ENCODE results near the gene SLC9A4.

GRCh38 chr2:102558463-102558862 lies 85.4 kb downstream of the SLC9A4 start:
- TF ChIP-seq CTCF (IDR thresholded peaks at IDR 0.05; ENCODE audit: poor library complexity, severe bottlenecking), result no peak
- TF ChIP-seq MXI1 (conservative IDR thresholded peaks at IDR 0.05; ENCODE audit: poor library complexity, severe bottlenecking), result no peak
- TF ChIP-seq POLR2AphosphoS5 (IDR thresholded peaks at IDR 0.05), result no peak
- no peak for TF ChIP-seq TAF1 (IDR thresholded peaks at IDR 0.05; ENCODE audit: low read depth)
- TF ChIP-seq, protein P1, sequence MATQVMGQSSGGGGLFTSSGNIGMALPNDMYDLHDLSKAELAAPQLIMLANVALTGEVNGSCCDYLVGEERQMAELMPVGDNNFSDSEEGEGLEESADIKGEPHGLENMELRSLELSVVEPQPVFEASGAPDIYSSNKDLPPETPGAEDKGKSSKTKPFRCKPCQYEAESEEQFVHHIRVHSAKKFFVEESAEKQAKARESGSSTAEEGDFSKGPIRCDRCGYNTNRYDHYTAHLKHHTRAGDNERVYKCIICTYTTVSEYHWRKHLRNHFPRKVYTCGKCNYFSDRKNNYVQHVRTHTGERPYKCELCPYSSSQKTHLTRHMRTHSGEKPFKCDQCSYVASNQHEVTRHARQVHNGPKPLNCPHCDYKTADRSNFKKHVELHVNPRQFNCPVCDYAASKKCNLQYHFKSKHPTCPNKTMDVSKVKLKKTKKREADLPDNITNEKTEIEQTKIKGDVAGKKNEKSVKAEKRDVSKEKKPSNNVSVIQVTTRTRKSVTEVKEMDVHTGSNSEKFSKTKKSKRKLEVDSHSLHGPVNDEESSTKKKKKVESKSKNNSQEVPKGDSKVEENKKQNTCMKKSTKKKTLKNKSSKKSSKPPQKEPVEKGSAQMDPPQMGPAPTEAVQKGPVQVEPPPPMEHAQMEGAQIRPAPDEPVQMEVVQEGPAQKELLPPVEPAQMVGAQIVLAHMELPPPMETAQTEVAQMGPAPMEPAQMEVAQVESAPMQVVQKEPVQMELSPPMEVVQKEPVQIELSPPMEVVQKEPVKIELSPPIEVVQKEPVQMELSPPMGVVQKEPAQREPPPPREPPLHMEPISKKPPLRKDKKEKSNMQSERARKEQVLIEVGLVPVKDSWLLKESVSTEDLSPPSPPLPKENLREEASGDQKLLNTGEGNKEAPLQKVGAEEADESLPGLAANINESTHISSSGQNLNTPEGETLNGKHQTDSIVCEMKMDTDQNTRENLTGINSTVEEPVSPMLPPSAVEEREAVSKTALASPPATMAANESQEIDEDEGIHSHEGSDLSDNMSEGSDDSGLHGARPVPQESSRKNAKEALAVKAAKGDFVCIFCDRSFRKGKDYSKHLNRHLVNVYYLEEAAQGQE (IDR thresholded peaks at IDR 0.05; ENCODE audit: borderline replicate concordance), result no peak
- no peak for TF ChIP-seq EZH2 (IDR thresholded peaks at IDR 0.05; ENCODE audit: borderline replicate concordance, insufficient read depth, low read length, poor library complexity, severe bottlenecking)
